HepG2 (cell line): Measurements from ENCODE around the gene FBXO2. TPM values are rescaled to one million over a fixed set of nuclear protein-coding genes. Genes with fewer than 3 reads are reported as not detected.

Experiments
- CREM ChIP-seq, 2 experiments: sonication (generic) in 1 of 2; formaldehyde crosslinking in 1 of 2; IDR thresholded peaks; 2 replicates each; pipeline versions ENCODE4 v1.4.0 to v1.6.1; 2016 to 2020; ENCODE audit warnings: antibody characterized with exemption in 1 of 2, mild to moderate bottlenecking in 1 of 2, missing genetic modification reagents in 1 of 2
- FOXP1 ChIP-seq, 2 experiments: fragments of 450-650 bp in 1 of 2; IDR thresholded peaks; 2 replicates each; pipeline ENCODE4 v1.6.1; 2017 to 2018; ENCODE audit warnings: antibody characterized with exemption in 1 of 2
- HOXA3 ChIP-seq: sonication (generic); formaldehyde crosslinking; IDR thresholded peaks from 2 replicates; pipeline ENCODE4 v1.5.0; 2020; ENCODE audit warnings: missing genetic modification reagents
- KDM5B ChIP-seq: sonication (generic); formaldehyde crosslinking; IDR thresholded peaks from 2 replicates; pipeline ENCODE4 v1.4.0; 2020; ENCODE audit warnings: missing genetic modification reagents, mild to moderate bottlenecking, borderline replicate concordance
- MAX ChIP-seq: IDR thresholded peaks from 2 replicates; pipeline ENCODE4 v1.6.1; 2012; ENCODE audit warnings: inconsistent platforms
- MBD4 ChIP-seq: IDR thresholded peaks from 2 replicates; pipeline ENCODE4 v1.6.1; 2012; ENCODE audit warnings: low read length, inconsistent platforms, borderline replicate concordance
- MIER2 ChIP-seq: IDR thresholded peaks from 2 replicates; pipeline ENCODE4 v1.6.1; 2016; ENCODE audit warnings: missing biosample characterization, missing genetic modification reagents
- PBX2 ChIP-seq: IDR thresholded peaks from 2 replicates; pipeline ENCODE4 v1.6.1; 2016; ENCODE audit warnings: control low read depth
- RBM39 ChIP-seq: fragments of 200-400 bp; formaldehyde crosslinking; IDR thresholded peaks from one replicate; pipeline ENCODE4 v1.6.1; 2018; ENCODE audit warnings: antibody characterized with exemption, mild to moderate bottlenecking, low read depth, low read length; ENCODE audit not compliant: poor library complexity, severe bottlenecking
- ZBTB39 ChIP-seq: sonication (generic); formaldehyde crosslinking; IDR thresholded peaks from 2 replicates; pipeline ENCODE4 v1.5.0; 2020; ENCODE audit warnings: missing genetic modification reagents
- ZMYM4 ChIP-seq: sonication (generic); formaldehyde crosslinking; IDR thresholded peaks from 2 replicates; pipeline ENCODE4 v1.8.1; 2023; ENCODE audit warnings: mild to moderate bottlenecking, missing genetic modification reagents
- ZNF335 ChIP-seq: sonication (generic); formaldehyde crosslinking; IDR thresholded peaks from 2 replicates; pipeline ENCODE4 v1.4.0; 2020; ENCODE audit warnings: missing genetic modification reagents
- ZNF383 ChIP-seq: sonication (generic); formaldehyde crosslinking; IDR thresholded peaks from 2 replicates; pipeline ENCODE4 v1.4.0; 2020; ENCODE audit warnings: missing genetic modification reagents, mild to moderate bottlenecking, borderline replicate concordance
- ZNF704 ChIP-seq: sonication (generic); formaldehyde crosslinking; IDR thresholded peaks from 2 replicates; pipeline ENCODE4 v1.8.1; 2023; ENCODE audit warnings: mild to moderate bottlenecking, inconsistent platforms, moderate library complexity, missing genetic modification reagents, borderline replicate concordance
- ZNF777 ChIP-seq: sonication (generic); formaldehyde crosslinking; IDR thresholded peaks from 2 replicates; pipeline ENCODE4 v1.4.0; 2020; ENCODE audit warnings: missing genetic modification reagents
- ZSCAN30 ChIP-seq: sonication (generic); formaldehyde crosslinking; IDR thresholded peaks from 2 replicates; pipeline ENCODE4 v1.5.0; 2020; ENCODE audit warnings: mild to moderate bottlenecking, missing genetic modification reagents
- polyA plus RNA-seq, 8 experiments: library from polyadenylated mRNA; depleted of rRNA in 3 of 8; stranded (reverse) in 7 of 8; unstranded in 1 of 8; fragments of >200 nt; fragmentation: Illumina TruSeq in 4 of 8; extraction: Trizol in 4 of 8; gene quantifications; 2 replicates each; pipeline versions ENCODE4 v1.2.1 to v1.2.3, GENCODE V29; 2011 to 2016; ENCODE audit warnings: low read depth in 4 of 8, missing spikeins in 1 of 8, mixed read lengths in 1 of 8; ENCODE audit not compliant: insufficient read depth in 1 of 8
- total RNA-seq, 5 experiments: library from RNA; depleted of rRNA; stranded (reverse); fragments of >200 nt; fragmentation: Illumina TruSeq; extraction: Trizol; gene quantifications; 2 replicates each; pipeline ENCODE4 v1.2.3, GENCODE V29; 2016; ENCODE audit warnings: low read depth in 1 of 5
- TF ChIP-seq, protein P1 (sequence below): sonication (generic); formaldehyde crosslinking; IDR thresholded peaks from 2 replicates; pipeline ENCODE4 v1.5.0; 2020; ENCODE audit warnings: mild to moderate bottlenecking, missing genetic modification reagents
- TF ChIP-seq, protein P2 (sequence below): sonication (generic); formaldehyde crosslinking; IDR thresholded peaks from 2 replicates; pipeline ENCODE4 v1.8.1; 2023; ENCODE audit warnings: mild to moderate bottlenecking, missing genetic modification reagents, borderline replicate concordance
- TF ChIP-seq, protein P3 (sequence below): IDR thresholded peaks from 2 replicates; pipeline ENCODE4 v1.6.1; 2016; ENCODE audit warnings: missing compliant biosample characterization, missing genetic modification reagents, borderline replicate concordance

The FBXO2 gene
- total and polyA plus RNA-seq, 2 of the 13 experiments (the other 11 are each of a cell fraction or from before 2014, with no cell fraction given) = 79.3 to 112 TPM

- TF ChIP-seq MBD4 (no peak), RBM39 (peak; percentile 82), ZMYM4 (CRISPR knock-in tag) (no peak), KDM5B (no peak; the same call in 1 of the 2 replicates), CREM (IDR thresholded peaks at IDR 0.05) (peak; percentile 33; the same call in 1 of the 2 replicates), CREM (CRISPR knock-in tag; IDR thresholded peaks at IDR 0.05) (no peak), ZNF704 (CRISPR knock-in tag) (no peak), FOXP1 (IDR thresholded peaks at IDR 0.05) (no peak), FOXP1 (CRISPR knock-in tag; IDR thresholded peaks at IDR 0.05) (peak; percentile 32; the same call in 1 of the 2 replicates), HOXA3 (CRISPR knock-in tag) (no peak), ZBTB39 (CRISPR knock-in tag) (no peak), ZNF383 (CRISPR knock-in tag) (no peak), ZNF777 (no peak), MIER2 (CRISPR knock-in tag) (0 out of 2 replicates have a peak, but pooled peaks have one; percentile 31), ZSCAN30 (CRISPR knock-in tag) (no peak), ZNF335 (CRISPR knock-in tag) (no peak), PBX2 (CRISPR knock-in tag) (no peak), MAX (peak; percentile 67; the same call in 1 of the 2 replicates)
- TF ChIP-seq, protein P1, sequence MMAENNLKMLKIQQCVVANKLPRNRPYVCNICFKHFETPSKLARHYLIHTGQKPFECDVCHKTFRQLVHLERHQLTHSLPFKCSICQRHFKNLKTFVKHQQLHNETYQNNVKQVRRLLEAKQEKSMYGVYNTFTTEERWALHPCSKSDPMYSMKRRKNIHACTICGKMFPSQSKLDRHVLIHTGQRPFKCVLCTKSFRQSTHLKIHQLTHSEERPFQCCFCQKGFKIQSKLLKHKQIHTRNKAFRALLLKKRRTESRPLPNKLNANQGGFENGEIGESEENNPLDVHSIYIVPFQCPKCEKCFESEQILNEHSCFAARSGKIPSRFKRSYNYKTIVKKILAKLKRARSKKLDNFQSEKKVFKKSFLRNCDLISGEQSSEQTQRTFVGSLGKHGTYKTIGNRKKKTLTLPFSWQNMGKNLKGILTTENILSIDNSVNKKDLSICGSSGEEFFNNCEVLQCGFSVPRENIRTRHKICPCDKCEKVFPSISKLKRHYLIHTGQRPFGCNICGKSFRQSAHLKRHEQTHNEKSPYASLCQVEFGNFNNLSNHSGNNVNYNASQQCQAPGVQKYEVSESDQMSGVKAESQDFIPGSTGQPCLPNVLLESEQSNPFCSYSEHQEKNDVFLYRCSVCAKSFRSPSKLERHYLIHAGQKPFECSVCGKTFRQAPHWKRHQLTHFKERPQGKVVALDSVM (CRISPR knock-in tag) = peak; percentile 40; the same call in 1 of the 2 replicates
- TF ChIP-seq, protein P2, sequence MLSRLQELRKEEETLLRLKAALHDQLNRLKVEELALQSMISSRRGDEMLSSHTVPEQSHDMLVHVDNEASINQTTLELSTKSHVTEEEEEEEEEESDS (CRISPR knock-in tag) = no peak
- TF ChIP-seq, protein P3, sequence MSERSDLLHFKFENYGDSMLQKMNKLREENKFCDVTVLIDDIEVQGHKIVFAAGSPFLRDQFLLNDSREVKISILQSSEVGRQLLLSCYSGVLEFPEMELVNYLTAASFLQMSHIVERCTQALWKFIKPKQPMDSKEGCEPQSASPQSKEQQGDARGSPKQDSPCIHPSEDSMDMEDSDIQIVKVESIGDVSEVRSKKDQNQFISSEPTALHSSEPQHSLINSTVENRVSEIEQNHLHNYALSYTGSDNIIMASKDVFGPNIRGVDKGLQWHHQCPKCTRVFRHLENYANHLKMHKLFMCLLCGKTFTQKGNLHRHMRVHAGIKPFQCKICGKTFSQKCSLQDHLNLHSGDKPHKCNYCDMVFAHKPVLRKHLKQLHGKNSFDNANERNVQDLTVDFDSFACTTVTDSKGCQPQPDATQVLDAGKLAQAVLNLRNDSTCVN (CRISPR knock-in tag) = peak; percentile 95
Measured at GRCh38 chr1:11653101-11653860, 948 bp downstream of the FBXO2 start (continued).
